Left lung (tissue), 14 donors: ENCODE measurements around the gene FAM20A. TPM values are rescaled to one million over a fixed set of nuclear protein-coding genes. Genes with fewer than 3 reads are reported as not detected.
A peak's percentile ranks its signal among the peaks of the same experiment; 100 is the strongest.

Experiments
- ATAC-seq: fragments of 200-7000 bp; cut with Tn5 transposase; one replicate; pipeline ENCODE4 v1.9.1; 2020; ENCODE audit warnings: moderate library complexity
- DNase-seq, 4 donors: peaks; one replicate each; pipeline ENCODE4 v3.0.0-alpha.2; 2013 to 2020
- H3K27ac ChIP-seq, 2 donors: fragments of 200-600 bp; sonication (generic) in 1 of 2; one replicate each; pipeline versions ENCODE4 v1.5.0 to v1.8.0; 2020 to 2021
- H3K27me3 ChIP-seq, 2 donors: fragments of 200-600 bp; sonication (generic) in 1 of 2; one replicate each; pipeline versions ENCODE4 v1.5.0 to v1.8.0; 2020 to 2021
- H3K36me3 ChIP-seq, 2 donors: fragments of 200-600 bp; sonication (generic) in 1 of 2; one replicate each; pipeline versions ENCODE4 v1.5.0 to v1.8.0; 2020 to 2021
- H3K4me1 ChIP-seq, 2 donors: fragments of 200-600 bp; one replicate each; pipeline ENCODE4 v1.8.0; 2021
- H3K4me3 ChIP-seq, 2 donors: fragments of 200-600 bp; sonication (generic) in 1 of 2; one replicate each; pipeline versions ENCODE4 v1.5.0 to v1.8.0; 2020 to 2021; ENCODE audit warnings: mild to moderate bottlenecking in 1 of 2
- H3K9me3 ChIP-seq, 2 donors: fragments of 200-600 bp; sonication (generic) in 1 of 2; one replicate each; pipeline versions ENCODE4 v1.5.0 to v1.8.0; 2020 to 2021
- intact Hi-C, 2 donors: fragments of 100-400 bp; cut with DNase I; formaldehyde crosslinking; loops; one replicate each; pipeline versions ENCODE4 v1.11.2 to v1.14.2; 2022
- long read RNA-seq, 12 donors: library from polyadenylated mRNA in 2 of 12; unstranded in 2 of 12; transcript quantifications; one replicate each; pipeline ENCODE4 v2.0.0 and lab custom pipeline, GENCODE V29; 2019 to 2026
- polyA plus RNA-seq, 6 donors: library from polyadenylated mRNA; unstranded; fragments of 120-200 nt; gene quantifications; one replicate each; pipeline ENCODE4 v1.2.1, GENCODE V29; 2013; ENCODE audit not compliant: insufficient read length in 6 of 6
- total RNA-seq, 2 donors: library from RNA; stranded (reverse); fragmentation: NEBNext Ultra II Directional; extraction: Animal tissue kit (Norgen Biotek cat#: 25700); gene quantifications; one replicate each; pipeline ENCODE4 v1.2.1, GENCODE V29; 2021
- TF ChIP-seq, protein P1 (sequence below), 2 donors: fragments of 200-600 bp; sonication (generic) in 1 of 2; IDR thresholded peaks; one replicate each; pipeline versions ENCODE4 v1.5.0 to v1.8.0; 2021; ENCODE audit warnings: antibody characterized with exemption in 2 of 2
- donor health status: DM: no; HTN: yes; CAD: no.
- donor health status: DM: no; HTN: no; CAD: no.

Gene FAM20A
- total RNA-seq, result 10 to 100 TPM; 46.8 to 85.9 TPM
- 1 to 10 TPM; 3.8 to 7.3 (median 5.4) TPM for polyA plus RNA-seq
- long read RNA-seq, donor 1, partial matches to known transcripts, result 0 of 1 reads
- long read RNA-seq, donor 1, other reads (novel, unspliced or antisense), result 0 of 1 reads
- long read RNA-seq, donor 2, result 0 reads
- long read RNA-seq, donor 3, result 0 reads
- long read RNA-seq, donor 4, partial matches to known transcripts, result 2 of 8 reads
- long read RNA-seq, donor 4, other reads (novel, unspliced or antisense), result 4 of 8 reads
- long read RNA-seq, donor 5, result 0 reads
- long read RNA-seq, donor 6, partial matches to known transcripts, result 0 of 1 reads
- long read RNA-seq, donor 6, other reads (novel, unspliced or antisense), result 0 of 1 reads
- long read RNA-seq, donor 7, partial matches to known transcripts, result 0 of 1 reads
- long read RNA-seq, donor 7, other reads (novel, unspliced or antisense), result 0 of 1 reads
- long read RNA-seq, donor 8, result 0 reads
- long read RNA-seq, donor 9, result 0 reads
- long read RNA-seq, donor 10, transcript FAM20A-205 (11 exons, 2,955 nt), result major isoform, 6 of 13 reads
- long read RNA-seq, donor 10, partial matches to known transcripts, result 5 of 13 reads
- long read RNA-seq, donor 10, other reads (novel, unspliced or antisense), result 2 of 13 reads
- long read RNA-seq, donor 11, result 0 reads
- long read RNA-seq, donor 12, partial matches to known transcripts, result 0 of 1 reads
- long read RNA-seq, donor 12, other reads (novel, unspliced or antisense), result 0 of 1 reads

GRCh38 chr17:68600931-68601564, at the start of gene FAM20A:
Gene FAM20A (minus strand): TSS chr17:68601367. CDS start chr17:68600666, 701 bp downstream.
- peak within 1 kb of the TSS; percentile 62 to 66 for H3K4me3 ChIP-seq
- intact Hi-C loops, result loop anchor here in 1 of 2 donors (10.0 kb wide), 1 partner anchor 56 kb away; no protein-coding TSS in a partner anchor
- no peaks in the 10 kb centered on the region for H3K36me3 ChIP-seq
- TF ChIP-seq, protein P1, sequence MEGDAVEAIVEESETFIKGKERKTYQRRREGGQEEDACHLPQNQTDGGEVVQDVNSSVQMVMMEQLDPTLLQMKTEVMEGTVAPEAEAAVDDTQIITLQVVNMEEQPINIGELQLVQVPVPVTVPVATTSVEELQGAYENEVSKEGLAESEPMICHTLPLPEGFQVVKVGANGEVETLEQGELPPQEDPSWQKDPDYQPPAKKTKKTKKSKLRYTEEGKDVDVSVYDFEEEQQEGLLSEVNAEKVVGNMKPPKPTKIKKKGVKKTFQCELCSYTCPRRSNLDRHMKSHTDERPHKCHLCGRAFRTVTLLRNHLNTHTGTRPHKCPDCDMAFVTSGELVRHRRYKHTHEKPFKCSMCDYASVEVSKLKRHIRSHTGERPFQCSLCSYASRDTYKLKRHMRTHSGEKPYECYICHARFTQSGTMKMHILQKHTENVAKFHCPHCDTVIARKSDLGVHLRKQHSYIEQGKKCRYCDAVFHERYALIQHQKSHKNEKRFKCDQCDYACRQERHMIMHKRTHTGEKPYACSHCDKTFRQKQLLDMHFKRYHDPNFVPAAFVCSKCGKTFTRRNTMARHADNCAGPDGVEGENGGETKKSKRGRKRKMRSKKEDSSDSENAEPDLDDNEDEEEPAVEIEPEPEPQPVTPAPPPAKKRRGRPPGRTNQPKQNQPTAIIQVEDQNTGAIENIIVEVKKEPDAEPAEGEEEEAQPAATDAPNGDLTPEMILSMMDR (IDR thresholded peaks at IDR 0.05), result no peak
- peaks cover 3 to 67% of the 10 kb centered on the region in 2 donors for H3K4me1 ChIP-seq
- ATAC-seq, result peak; percentile 69
- H3K9me3 ChIP-seq, result no peaks in the 10 kb centered on the region
- H3K27ac ChIP-seq, result peak within 1 kb of the TSS; percentile 89 to 93
- H3K27me3 ChIP-seq, result peaks cover 0 to 64% of the 10 kb centered on the region in 2 donors
- DNase-seq, result peak in 2 of 4 donors; percentile 79 to 91

DNA sequence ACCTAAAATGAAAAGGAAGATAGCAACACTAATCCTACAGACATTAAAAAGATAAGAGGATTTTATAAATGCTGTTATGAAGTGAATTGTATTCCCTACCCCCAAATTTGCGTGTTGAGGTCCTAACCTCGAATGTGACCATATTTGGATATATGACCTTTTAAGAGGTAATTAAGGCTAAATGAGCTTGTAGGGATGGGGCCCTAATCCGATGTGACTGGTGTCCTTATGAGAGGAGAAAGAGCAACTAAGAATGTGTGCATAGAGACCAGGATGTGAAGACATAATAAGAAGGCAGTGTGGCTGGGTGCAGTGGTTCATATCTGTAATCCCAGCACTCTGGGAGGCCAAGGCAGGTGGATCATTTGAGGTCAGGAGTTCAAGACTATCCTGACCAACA, 48.2 kb upstream of the FAM20A start:
- Histone ChIP-seq H3K4me3 (no peak overlapping the region), H3K36me3 (no peaks in the 10 kb centered on the region), H3K9me3 (peaks cover 0 to 3% of the 10 kb centered on the region in 2 donors), H3K27ac (no peak overlapping the region), H3K27me3 (no peaks in the 10 kb centered on the region), H3K4me1 (no peaks in the 10 kb centered on the region)
- TF ChIP-seq, protein P1 (IDR thresholded peaks at IDR 0.05), result no peak
- no peak for DNase-seq
- intact Hi-C loops, result no loop called here
- no peak for ATAC-seq

GRCh38 chr17:68646626-68647526, 45.7 kb upstream of the FAM20A start:
- H3K9me3 ChIP-seq, result peaks cover 0 to 3% of the 10 kb centered on the region in 2 donors
- intact Hi-C loops, result no loop called here
- H3K4me1 ChIP-seq, result no peaks in the 10 kb centered on the region
- H3K36me3 ChIP-seq, result no peaks in the 10 kb centered on the region
- H3K27me3 ChIP-seq, result no peaks in the 10 kb centered on the region
- TF ChIP-seq, protein P1 (IDR thresholded peaks at IDR 0.05), result no peak
- ATAC-seq (peak; percentile 89), DNase-seq (peak in 1 of 4 donors; percentile 41)
- no peak overlapping the region for H3K4me3 ChIP-seq
- no peak overlapping the region for H3K27ac ChIP-seq

GRCh38 chr17:68642118-68642412, 40.9 kb upstream of the FAM20A start:
- H3K4me1 ChIP-seq, result no peaks in the 10 kb centered on the region
- TF ChIP-seq, protein P1 (IDR thresholded peaks at IDR 0.05), result no peak
- no peak for ATAC-seq
- H3K27me3 ChIP-seq, result no peaks in the 10 kb centered on the region
- H3K36me3 ChIP-seq, result no peaks in the 10 kb centered on the region
- no peak overlapping the region for H3K4me3 ChIP-seq
- DNase-seq, result no peak
- intact Hi-C loops, result no loop called here
- H3K9me3 ChIP-seq, result no peaks in the 10 kb centered on the region
- H3K27ac ChIP-seq, result no peak overlapping the region
